Neural cell (in vitro differentiated cells): ENCODE results near the gene USP26. TPM values are rescaled to one million over a fixed set of nuclear protein-coding genes. Genes with fewer than 3 reads are reported as not detected.

ENCODE experiments used
- H2AFZ ChIP-seq: fragments of 200-600, 300-800 bp; sonication (generic), shearing (Covaris generic); 2 replicates; pipeline ENCODE4 v1.6.0; 2014; ENCODE audit warnings: low read depth, mild to moderate bottlenecking, antibody characterized with exemption, low read length, moderate library complexity
- H3F3A ChIP-seq: fragments of 200-600 bp; shearing (Covaris generic); 2 replicates; pipeline ENCODE4 v1.6.1; 2016; ENCODE audit warnings: mild to moderate bottlenecking, moderate library complexity, mixed read lengths, antibody characterized with exemption, low read length; ENCODE audit not compliant: insufficient read depth, poor library complexity, severe bottlenecking
- H3K27ac ChIP-seq: fragments of 200-600, 300-800 bp; sonication (generic), shearing (Covaris generic); 2 replicates; pipeline ENCODE4 v1.5.1; 2014; ENCODE audit warnings: mild to moderate bottlenecking, low read length, moderate library complexity
- H3K27me3 ChIP-seq: fragments of 300-800, 200-600 bp; sonication (generic), shearing (Covaris generic); 2 replicates; pipeline ENCODE4 v1.6.0; 2014; ENCODE audit warnings: mild to moderate bottlenecking, low read depth, low read length, moderate library complexity; ENCODE audit not compliant: insufficient read depth
- H3K36me3 ChIP-seq: fragments of 300-800, 200-600 bp; sonication (generic), shearing (Covaris generic); 2 replicates; pipeline ENCODE4 v1.5.1; 2014; ENCODE audit warnings: mild to moderate bottlenecking, antibody characterized with exemption, low read length, moderate library complexity; ENCODE audit not compliant: insufficient read depth
- H3K4me2 ChIP-seq: fragments of 300-800, 200-600 bp; sonication (generic), shearing (Covaris generic); 2 replicates; pipeline ENCODE4 v1.6.0; 2014; ENCODE audit warnings: mild to moderate bottlenecking, low read length
- H3K4me3 ChIP-seq: fragments of 300-800, 200-600 bp; sonication (generic), shearing (Covaris generic); 2 replicates; pipeline ENCODE4 v1.5.1; 2014; ENCODE audit warnings: mild to moderate bottlenecking, low read length, moderate library complexity
- H3K79me2 ChIP-seq: fragments of 200-600 bp; shearing (Covaris generic); replicated peaks from 2 replicates; pipeline ENCODE4 v1.6.0; 2014; ENCODE audit warnings: mild to moderate bottlenecking, low read length, moderate library complexity; ENCODE audit not compliant: insufficient read depth
- H3K9ac ChIP-seq: fragments of 300-800, 200-600 bp; sonication (generic), shearing (Covaris generic); 2 replicates; pipeline ENCODE4 v1.6.1; 2016; ENCODE audit warnings: mild to moderate bottlenecking, low read length, mixed read lengths
- H3K9me2 ChIP-seq: fragments of 200-600 bp; shearing (Covaris generic); 2 replicates; pipeline ENCODE4 v1.6.1; 2016; ENCODE audit warnings: mild to moderate bottlenecking, low read length, mixed read lengths; ENCODE audit not compliant: insufficient read depth
- H3K9me3 ChIP-seq: fragments of 200-600, 300-800 bp; sonication (generic), shearing (Covaris generic); 2 replicates; pipeline ENCODE4 v1.6.1; 2016; ENCODE audit warnings: mild to moderate bottlenecking, mixed run types, low read length, moderate library complexity, mixed read lengths
- H4K20me1 ChIP-seq: fragments of 200-600 bp; shearing (Covaris generic); 2 replicates; pipeline ENCODE4 v1.6.1; 2016; ENCODE audit warnings: mild to moderate bottlenecking, mixed run types; ENCODE audit not compliant: insufficient read depth
- CTCF ChIP-seq: fragments of 450-650 bp; IDR thresholded peaks from 2 replicates; pipeline ENCODE4 v1.5.1; 2014; ENCODE audit warnings: antibody characterized with exemption, mild to moderate bottlenecking, moderate library complexity; ENCODE audit not compliant: poor library complexity, severe bottlenecking
- EP300 ChIP-seq: fragments of 450-650 bp; conservative IDR thresholded peaks from 2 replicates; pipeline ENCODE4 v1.6.1; 2014; ENCODE audit warnings: antibody characterized with exemption, mild to moderate bottlenecking, moderate library complexity; ENCODE audit not compliant: poor library complexity, severe bottlenecking
- EZH2 ChIP-seq: fragments of 200-600, 300-800 bp; shearing (Covaris generic), sonication (generic); IDR thresholded peaks from 2 replicates; pipeline ENCODE4 v1.6.1; 2014; ENCODE audit warnings: antibody characterized with exemption, low read length, borderline replicate concordance, mild to moderate bottlenecking; ENCODE audit not compliant: insufficient read depth, poor library complexity, severe bottlenecking
- MXI1 ChIP-seq: fragments of 450-650 bp; conservative IDR thresholded peaks from 2 replicates; pipeline ENCODE4 v1.6.1; 2014; ENCODE audit warnings: antibody characterized with exemption, mild to moderate bottlenecking; ENCODE audit not compliant: poor library complexity, severe bottlenecking
- POLR2AphosphoS5 ChIP-seq: IDR thresholded peaks from 2 replicates; pipeline ENCODE4 v1.6.1; 2012
- RAD21 ChIP-seq: fragments of 450-650 bp; conservative IDR thresholded peaks from 2 replicates; pipeline ENCODE4 v1.6.1; 2014; ENCODE audit warnings: antibody characterized with exemption, mild to moderate bottlenecking, moderate library complexity
- REST ChIP-seq: IDR thresholded peaks from 2 replicates; pipeline ENCODE4 v1.6.1; 2012; ENCODE audit warnings: borderline replicate concordance
- SMC3 ChIP-seq: fragments of 450-650 bp; conservative IDR thresholded peaks from 2 replicates; pipeline ENCODE4 v1.6.1; 2014; ENCODE audit warnings: antibody characterized with exemption, mild to moderate bottlenecking, moderate library complexity; ENCODE audit not compliant: poor library complexity
- TAF1 ChIP-seq: IDR thresholded peaks from 2 replicates; pipeline ENCODE4 v1.6.1; 2012; ENCODE audit warnings: low read depth
- polyA plus RNA-seq: library from polyadenylated mRNA; depleted of rRNA; stranded (reverse); fragments of >200 nt; gene quantifications from 2 replicates; pipeline ENCODE4 v1.2.3, GENCODE V29; 2014

Gene USP26
- polyA plus RNA-seq, 1 donor from 2014 or later: not detected

- Histone ChIP-seq H3K27me3 (no peaks in the 10 kb centered on the region), H2AFZ (no peak overlapping the region), H3K27ac (peak overlapping the region; percentile 69), H3K4me3 (no peak overlapping the region), H3K79me2 (no peaks in the 10 kb centered on the region), H3F3A (peaks cover 4% of the 10 kb centered on the region), H3K9ac (peak overlapping the region; percentile 12), H3K4me2 (no peak overlapping the region), H4K20me1 (no peaks in the 10 kb centered on the region), H3K9me2 (no peaks in the 10 kb centered on the region), H3K36me3 (no peaks in the 10 kb centered on the region), H3K9me3 (no peaks in the 10 kb centered on the region)
- TF ChIP-seq CTCF (no peak), POLR2AphosphoS5 (peak; percentile 63), EP300 (peak; percentile 96), TAF1 (no peak)
Observed at GRCh38 chrX:133120406-133120805, 23.5 kb upstream of the USP26 start.

GRCh38 chrX:133094098-133094731 lies 2.7 kb downstream of the USP26 start:
- H3K9me3 ChIP-seq: no peaks in the 10 kb centered on the region
- TF ChIP-seq POLR2AphosphoS5 (no peak), RAD21 (no peak), EZH2 (no peak), MXI1 (no peak), REST (no peak), TAF1 (no peak), EP300 (no peak), CTCF (no peak), SMC3 (no peak)
- H3K79me2 ChIP-seq: no peaks in the 10 kb centered on the region
- no peak overlapping the region for H3K4me2 ChIP-seq
- no peak overlapping the region for H3K27ac ChIP-seq
- H4K20me1 ChIP-seq: no peaks in the 10 kb centered on the region
- no peak overlapping the region for H3K9ac ChIP-seq
- H3K9me2 ChIP-seq: no peaks in the 10 kb centered on the region
- H3K4me3 ChIP-seq: no peak overlapping the region
- H3K36me3 ChIP-seq: no peaks in the 10 kb centered on the region
- no peaks in the 10 kb centered on the region for H3F3A ChIP-seq
- H3K27me3 ChIP-seq: no peaks in the 10 kb centered on the region
- no peak overlapping the region for H2AFZ ChIP-seq
